H9 (cell line): ENCODE measurements around the gene SYT17. TPM values are rescaled to one million over a fixed set of nuclear protein-coding genes. Genes with fewer than 3 reads are reported as not detected.

Source experiments
- DNase-seq: peaks from one replicate; pipeline ENCODE4 v3.0.0-alpha.2; 2017
- H2AFZ ChIP-seq: one replicate; pipeline ENCODE4 v1.6.1; 2013; ENCODE audit warnings: mild to moderate bottlenecking, low read length, control low read depth, moderate library complexity
- H2AK5ac ChIP-seq: 2 replicates; pipeline ENCODE4 v1.6.1; 2013; ENCODE audit warnings: low read length, control low read depth, mixed read lengths; ENCODE audit not compliant: insufficient read length
- H2BK120ac ChIP-seq: one replicate; pipeline ENCODE4 v1.6.1; 2013; ENCODE audit warnings: low read depth, mild to moderate bottlenecking, low read length, control low read depth, inconsistent platforms; ENCODE audit not compliant: poor library complexity, severe bottlenecking
- H2BK12ac ChIP-seq: 2 replicates; pipeline ENCODE4 v1.6.1; 2013; ENCODE audit warnings: low read length, control low read depth, mixed read lengths, low read depth; ENCODE audit not compliant: insufficient read length
- H2BK15ac ChIP-seq: 2 replicates; pipeline ENCODE4 v1.6.1; 2013; ENCODE audit warnings: low read depth, low read length, control low read depth
- H2BK20ac ChIP-seq: one replicate; pipeline ENCODE4 v1.6.1; 2013; ENCODE audit warnings: low read depth, mild to moderate bottlenecking, low read length, control low read depth, inconsistent platforms; ENCODE audit not compliant: poor library complexity, severe bottlenecking
- H2BK5ac ChIP-seq: 2 replicates; pipeline ENCODE4 v1.6.1; 2013; ENCODE audit warnings: low read length, control low read depth, mixed read lengths; ENCODE audit not compliant: insufficient read length
- H3K14ac ChIP-seq: 2 replicates; pipeline ENCODE4 v1.6.1; 2013; ENCODE audit warnings: low read length, control low read depth; ENCODE audit not compliant: insufficient read depth
- H3K18ac ChIP-seq: 2 replicates; pipeline ENCODE4 v1.6.1; 2013; ENCODE audit warnings: low read depth, mild to moderate bottlenecking, mixed read lengths, low read length, control low read depth; ENCODE audit not compliant: insufficient read length
- H3K23ac ChIP-seq: 2 replicates; pipeline ENCODE4 v1.6.1; 2013; ENCODE audit warnings: low read length, control low read depth, mixed read lengths, low read depth; ENCODE audit not compliant: insufficient read length
- H3K23me2 ChIP-seq: 2 replicates; pipeline ENCODE4 v1.6.1; 2013; ENCODE audit warnings: low read depth, mild to moderate bottlenecking, mixed read lengths, low read length, control low read depth; ENCODE audit not compliant: insufficient read length, poor library complexity, severe bottlenecking
- H3K27ac ChIP-seq: 2 replicates; pipeline ENCODE4 v1.5.1; 2013; ENCODE audit warnings: low read length, control low read depth, mixed read lengths, low read depth; ENCODE audit not compliant: insufficient read length
- H3K27me3 ChIP-seq: 2 replicates; pipeline ENCODE4 v1.6.1; 2013; ENCODE audit warnings: low read length, control low read depth, inconsistent platforms; ENCODE audit not compliant: insufficient read depth
- H3K4ac ChIP-seq: 2 replicates; pipeline ENCODE4 v1.6.1; 2013; ENCODE audit warnings: low read depth, mild to moderate bottlenecking, control low read depth, inconsistent platforms, low read length, moderate library complexity
- H3K4me1 ChIP-seq: 2 replicates; pipeline ENCODE4 v1.6.1; 2013; ENCODE audit warnings: low read length, control low read depth, inconsistent platforms; ENCODE audit not compliant: insufficient read depth
- H3K4me2 ChIP-seq: 2 replicates; pipeline ENCODE4 v1.6.1; 2013; ENCODE audit warnings: low read length, control low read depth, mixed read lengths; ENCODE audit not compliant: insufficient read length, insufficient read depth
- H3K56ac ChIP-seq: 2 replicates; pipeline ENCODE4 v1.6.1; 2013; ENCODE audit warnings: low read depth, mild to moderate bottlenecking, mixed read lengths, low read length, control low read depth; ENCODE audit not compliant: insufficient read length
- H3K79me1 ChIP-seq: 2 replicates; pipeline ENCODE4 v1.6.1; 2013; ENCODE audit warnings: low read depth, mild to moderate bottlenecking, moderate library complexity, low read length, control low read depth, inconsistent platforms; ENCODE audit not compliant: insufficient read depth, poor library complexity, severe bottlenecking
- H3K79me2 ChIP-seq: 2 replicates; pipeline ENCODE4 v1.6.1; 2013; ENCODE audit warnings: low read length, control low read depth, inconsistent platforms; ENCODE audit not compliant: insufficient read depth
- H3K9ac ChIP-seq: 2 replicates; pipeline ENCODE4 v1.6.1; 2013; ENCODE audit warnings: low read length, control low read depth, mixed read lengths; ENCODE audit not compliant: insufficient read length; ENCODE audit errors: extremely low read depth
- H3K9me3 ChIP-seq: one replicate; pipeline ENCODE4 v1.6.1; 2013; ENCODE audit warnings: low read depth, low read length, inconsistent platforms; ENCODE audit not compliant: control insufficient read depth
- H3T11ph ChIP-seq: one replicate; pipeline ENCODE4 v1.6.1; 2013; ENCODE audit warnings: mild to moderate bottlenecking, low read length, control low read depth, inconsistent platforms
- H4K20me1 ChIP-seq: one replicate; pipeline ENCODE4 v1.6.1; 2013; ENCODE audit not compliant: control insufficient read depth, insufficient read length, insufficient read depth
- H4K5ac ChIP-seq: 2 replicates; pipeline ENCODE4 v1.6.1; 2013; ENCODE audit warnings: low read depth, mild to moderate bottlenecking, mixed read lengths, low read length, control low read depth; ENCODE audit not compliant: insufficient read length
- H4K8ac ChIP-seq: replicated peaks from 2 replicates; pipeline ENCODE4 v1.6.1; 2013; ENCODE audit warnings: low read length, control low read depth, mixed read lengths, low read depth; ENCODE audit not compliant: insufficient read length
- H4K91ac ChIP-seq: 2 replicates; pipeline ENCODE4 v1.6.1; 2013; ENCODE audit warnings: low read depth, mild to moderate bottlenecking, moderate library complexity, mixed read lengths, low read length, control low read depth; ENCODE audit not compliant: insufficient read length
- H3K27ac Mint-ChIP-seq, 3 experiments: 2 replicates in 2 of 3; 3 replicates in 1 of 3; pipeline ENCODE4 v1.8.0; 2020 to 2021; ENCODE audit warnings: mixed read lengths in 3 of 3, mild to moderate bottlenecking in 1 of 3, moderate library complexity in 1 of 3
- H3K27me3 Mint-ChIP-seq: 2 replicates; pipeline ENCODE4 v1.8.0; 2021; ENCODE audit warnings: low read depth, mild to moderate bottlenecking, moderate library complexity, mixed read lengths
- H3K36me3 Mint-ChIP-seq, 3 experiments: 2 replicates in 2 of 3; 3 replicates in 1 of 3; pipeline ENCODE4 v1.8.0; 2020 to 2021; ENCODE audit warnings: low read depth in 3 of 3, mixed read lengths in 3 of 3; ENCODE audit not compliant: insufficient read depth in 1 of 3
- H3K4me1 Mint-ChIP-seq, 2 experiments: 2 replicates each; pipeline ENCODE4 v1.8.0; 2020; ENCODE audit warnings: mixed read lengths in 2 of 2
- H3K4me3 Mint-ChIP-seq, 2 experiments: 2 replicates in 1 of 2; 3 replicates in 1 of 2; pipeline ENCODE4 v1.8.0; 2020 to 2021; ENCODE audit warnings: mild to moderate bottlenecking in 2 of 2, mixed read lengths in 2 of 2, moderate library complexity in 1 of 2
- H3K9me3 Mint-ChIP-seq, 2 experiments: 2 replicates in 1 of 2; 3 replicates in 1 of 2; pipeline ENCODE4 v1.8.0; 2020; ENCODE audit warnings: mild to moderate bottlenecking in 2 of 2, mixed read lengths in 2 of 2, moderate library complexity in 1 of 2
- WGBS: extraction: QIAGEN DNeasy Blood & Tissue Kit; methylation state at CpG from one replicate; pipeline ENCODE4 v1.1.7; 2013; ENCODE audit warnings: missing lambda C conversion rate, low lambda C conversion rate, mixed read lengths; ENCODE audit not compliant: insufficient read length; ENCODE audit errors: extremely low coverage; 5-methylcytosine and 5-hydroxymethylcytosine counted together
- total RNA-seq: library from RNA; stranded (reverse); gene quantifications from 2 replicates; pipeline ENCODE4 v1.2.1, GENCODE V29; 2021
- TF ChIP-seq, protein P1 (sequence below): fragments of 200-600 bp; sonication (generic); conservative IDR thresholded peaks from 3 replicates; pipeline ENCODE4 v1.8.0; 2021; ENCODE audit warnings: antibody characterized with exemption, mild to moderate bottlenecking

The SYT17 gene
- total RNA-seq, 1 experiment from 2014 or later = 3.0 TPM

DNA sequence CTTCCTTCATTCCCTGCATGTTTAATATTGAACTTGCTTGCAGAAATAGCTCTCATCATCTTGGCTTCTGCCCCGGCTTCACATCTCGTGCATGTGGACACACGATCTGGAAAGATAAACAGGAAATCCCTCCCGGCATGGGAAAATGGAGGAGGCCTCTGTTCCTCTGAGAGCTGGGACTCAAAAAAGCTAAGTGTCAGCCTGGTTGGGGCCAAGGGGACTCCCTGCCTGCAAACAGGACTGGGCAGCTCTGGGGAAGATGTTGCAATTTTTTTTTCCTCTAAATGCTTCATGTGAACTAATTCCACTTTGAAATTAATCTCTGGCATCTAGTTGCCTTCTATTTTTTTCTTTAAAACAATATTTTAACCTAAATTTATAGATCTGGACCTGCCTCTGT, 29.4 kb upstream of the SYT17 start:
- H2BK120ac ChIP-seq = no peak overlapping the region
- no peaks in the 10 kb centered on the region for H3K79me2 ChIP-seq
- H3K4me2 ChIP-seq = no peak overlapping the region
- no peak overlapping the region for H2BK15ac ChIP-seq
- Mint-ChIP-seq H3K27ac (0 out of 7 replicates have a peak overlapping the region, but pooled peaks of 1 of the 3 experiments have one; percentile 72), H3K4me3 (no peak overlapping the region), H3K36me3 (no peaks in the 10 kb centered on the region), H3K9me3 (no peaks in the 10 kb centered on the region), H3K27me3 (peaks cover 1% of the 10 kb centered on the region; the same call in 1 of the 2 replicates), H3K4me1 (peaks cover 15 to 17% of the 10 kb centered on the region in 2 experiments)
- H2AFZ ChIP-seq = no peak overlapping the region
- H4K91ac ChIP-seq = no peak overlapping the region
- no peak overlapping the region for H3K14ac ChIP-seq
- H3K27ac ChIP-seq = no peak overlapping the region
- H4K20me1 ChIP-seq = no peaks in the 10 kb centered on the region
- H3K23ac ChIP-seq = no peak overlapping the region
- no peak overlapping the region for H3K9ac ChIP-seq
- no peak overlapping the region for H2AK5ac ChIP-seq
- H3K79me1 ChIP-seq = no peaks in the 10 kb centered on the region
- H2BK12ac ChIP-seq = no peak overlapping the region
- TF ChIP-seq, protein P1, sequence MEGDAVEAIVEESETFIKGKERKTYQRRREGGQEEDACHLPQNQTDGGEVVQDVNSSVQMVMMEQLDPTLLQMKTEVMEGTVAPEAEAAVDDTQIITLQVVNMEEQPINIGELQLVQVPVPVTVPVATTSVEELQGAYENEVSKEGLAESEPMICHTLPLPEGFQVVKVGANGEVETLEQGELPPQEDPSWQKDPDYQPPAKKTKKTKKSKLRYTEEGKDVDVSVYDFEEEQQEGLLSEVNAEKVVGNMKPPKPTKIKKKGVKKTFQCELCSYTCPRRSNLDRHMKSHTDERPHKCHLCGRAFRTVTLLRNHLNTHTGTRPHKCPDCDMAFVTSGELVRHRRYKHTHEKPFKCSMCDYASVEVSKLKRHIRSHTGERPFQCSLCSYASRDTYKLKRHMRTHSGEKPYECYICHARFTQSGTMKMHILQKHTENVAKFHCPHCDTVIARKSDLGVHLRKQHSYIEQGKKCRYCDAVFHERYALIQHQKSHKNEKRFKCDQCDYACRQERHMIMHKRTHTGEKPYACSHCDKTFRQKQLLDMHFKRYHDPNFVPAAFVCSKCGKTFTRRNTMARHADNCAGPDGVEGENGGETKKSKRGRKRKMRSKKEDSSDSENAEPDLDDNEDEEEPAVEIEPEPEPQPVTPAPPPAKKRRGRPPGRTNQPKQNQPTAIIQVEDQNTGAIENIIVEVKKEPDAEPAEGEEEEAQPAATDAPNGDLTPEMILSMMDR = no peak
- H3T11ph ChIP-seq = no peak overlapping the region
- no peaks in the 10 kb centered on the region for H3K9me3 ChIP-seq
- WGBS = no CpG with 5 or more reads among the region's 4 CpGs
- no peak overlapping the region for H2BK5ac ChIP-seq
- no peaks in the 10 kb centered on the region for H3K27me3 ChIP-seq
- no peak overlapping the region for H3K18ac ChIP-seq
- H2BK20ac ChIP-seq = no peak overlapping the region
- H4K5ac ChIP-seq = no peak overlapping the region
- no peak overlapping the region for H4K8ac ChIP-seq
- H3K23me2 ChIP-seq = no peaks in the 10 kb centered on the region
- peaks cover 3% of the 10 kb centered on the region; the same call in 1 of the 2 replicates for H3K4me1 ChIP-seq
- no peak overlapping the region for H3K4ac ChIP-seq
- no peak overlapping the region for H3K56ac ChIP-seq
- no peak for DNase-seq
